GM19035 (cell line): Measurements from ENCODE around the gene GSTA3.
A peak's percentile ranks its signal among the peaks of the same experiment; 100 is the strongest.
"Not testable (repeated sequence)": the region's sequence is repeated elsewhere in the genome, so short reads cannot be mapped to it uniquely, and the experiment has no call there.

Experiments
- ATAC-seq: cut with Tn5 transposase; IDR thresholded peaks from one replicate; pipeline ENCODE4 v1.9.1; 2021; ENCODE audit not compliant: unreplicated experiment

Gene GSTA3

DNA sequence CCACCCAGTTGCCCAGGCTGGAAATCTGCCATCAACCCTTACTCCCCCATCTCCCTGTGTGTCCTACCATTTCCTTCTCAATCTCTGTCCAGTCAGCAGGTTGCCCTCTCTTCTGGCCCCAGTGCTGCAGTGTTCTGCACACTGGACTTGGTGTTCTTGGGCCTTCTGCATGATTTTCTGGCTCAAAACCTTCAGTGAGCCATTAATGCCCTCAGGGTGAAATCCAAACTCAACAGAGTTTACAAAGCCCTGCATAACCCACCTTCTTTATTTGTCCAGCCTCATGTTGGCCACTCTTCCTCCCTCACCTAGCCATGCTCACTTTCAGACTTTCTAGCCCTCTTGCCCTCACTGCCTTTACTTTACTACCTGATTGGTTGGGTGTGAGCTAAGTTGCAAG lies 5.0 kb upstream of the GSTA3 start:
- no peak for ATAC-seq

DNA sequence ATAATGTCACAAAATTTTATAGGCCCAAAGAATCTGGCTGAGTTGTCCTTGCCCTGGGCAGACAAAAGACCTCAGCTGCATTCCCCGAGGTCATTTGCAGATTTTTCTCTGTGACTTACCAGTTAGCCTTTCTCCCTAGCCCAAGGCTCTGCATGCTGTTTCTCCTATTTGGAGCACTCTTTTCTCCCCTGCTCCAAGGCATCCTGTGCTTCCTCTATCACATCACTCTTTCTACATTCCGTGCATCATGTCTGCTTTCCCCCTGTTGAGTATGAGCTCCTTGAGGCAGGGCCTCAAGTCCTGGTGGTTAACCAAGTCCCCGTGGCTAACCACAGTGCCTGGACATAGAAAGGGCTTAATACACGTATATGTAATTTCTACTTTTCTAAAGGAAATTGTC lies 593 bp upstream of the GSTA3 start:
- no peak for ATAC-seq

DNA sequence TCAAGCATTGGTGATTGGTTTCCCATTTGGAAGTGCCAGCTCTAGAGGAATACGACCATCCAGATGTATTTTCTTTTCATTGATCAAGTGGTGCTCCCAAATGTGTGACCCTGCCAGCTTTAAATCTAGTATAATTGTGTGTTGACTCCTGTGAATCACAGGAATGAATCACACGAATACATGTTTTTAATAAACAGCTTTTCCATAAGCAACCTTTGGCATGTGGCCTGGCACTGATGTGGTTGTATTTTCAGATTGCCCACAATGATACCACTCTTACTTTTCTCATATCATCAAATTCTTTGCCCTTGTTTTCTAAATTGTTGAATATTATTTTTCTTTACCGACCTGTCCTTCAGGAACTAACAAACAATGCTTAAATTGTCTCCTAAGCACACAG lies 367 bp downstream of the GSTA3 start:
- no peak for ATAC-seq

DNA sequence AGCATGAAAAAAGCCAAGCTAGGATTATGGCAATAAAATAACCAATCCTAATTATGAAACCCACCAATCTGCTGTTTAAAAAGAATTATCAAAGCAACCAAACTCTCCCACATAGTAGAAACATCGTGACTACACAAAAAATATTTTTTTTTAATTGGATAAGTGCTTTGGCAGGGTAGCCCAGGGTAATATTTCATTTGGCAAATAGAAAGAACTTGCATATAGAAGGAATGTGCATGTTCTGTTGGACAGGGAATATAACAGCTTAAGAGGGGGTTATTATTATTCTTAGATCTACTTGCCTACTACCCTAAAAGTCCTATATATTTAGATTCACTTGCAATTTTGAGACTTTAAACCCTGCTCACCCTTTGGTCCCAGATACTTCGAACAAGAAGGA lies 972 bp downstream of the GSTA3 start:
- ATAC-seq: no peak

DNA sequence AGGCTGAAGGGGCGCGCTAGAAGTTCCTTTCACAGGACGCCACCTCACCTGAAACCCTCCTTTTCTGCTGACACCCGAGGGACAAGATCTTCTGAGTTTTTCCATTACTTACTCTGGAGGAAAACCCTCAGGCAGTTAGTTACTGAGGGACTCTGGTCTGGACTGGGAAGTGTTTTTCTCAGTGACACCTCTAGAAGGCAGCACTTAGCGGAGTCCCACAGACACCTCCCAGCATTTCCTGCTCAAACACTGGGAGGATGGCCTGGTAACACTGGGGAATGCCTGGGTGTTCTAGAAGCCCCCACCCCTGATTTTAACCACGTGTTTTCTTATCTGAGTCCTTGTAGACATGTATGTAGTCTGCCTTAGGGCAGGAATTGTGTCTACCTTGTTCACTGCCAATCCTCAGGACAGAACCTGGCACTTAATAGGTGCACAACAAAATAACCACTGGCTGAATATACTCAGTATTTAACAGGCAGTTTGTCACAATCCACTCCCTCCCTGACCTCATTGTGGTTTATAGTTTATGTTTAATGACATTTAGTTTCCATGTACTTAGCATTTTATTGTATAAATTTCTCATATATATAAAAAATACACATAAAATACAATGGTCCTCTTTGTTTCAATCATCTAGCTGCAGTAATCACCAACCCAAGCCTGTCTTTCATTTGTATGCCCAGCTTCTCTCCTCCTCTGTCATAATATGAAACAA lies 4.8 kb downstream of the GSTA3 start:
- ATAC-seq: no peak

DNA sequence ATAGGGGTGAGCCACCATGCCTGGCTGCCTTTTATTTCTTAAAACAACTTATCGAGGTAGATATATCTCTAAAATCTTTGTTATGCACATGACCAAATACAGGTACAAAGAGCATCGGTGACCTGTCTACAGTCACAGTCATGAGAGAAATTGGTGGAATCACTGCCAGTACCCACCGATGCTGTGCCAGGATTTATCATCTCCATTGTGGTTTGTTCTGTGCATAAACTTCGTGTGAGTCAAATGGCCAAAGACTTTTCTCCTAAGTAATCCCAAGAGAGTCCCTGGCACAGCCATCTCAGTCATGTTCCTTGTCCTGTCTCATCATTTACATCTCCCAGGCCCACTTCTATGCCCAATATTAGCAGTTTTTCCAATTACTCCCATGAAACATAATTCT lies 9.0 kb downstream of the GSTA3 start:
- no peak for ATAC-seq

DNA sequence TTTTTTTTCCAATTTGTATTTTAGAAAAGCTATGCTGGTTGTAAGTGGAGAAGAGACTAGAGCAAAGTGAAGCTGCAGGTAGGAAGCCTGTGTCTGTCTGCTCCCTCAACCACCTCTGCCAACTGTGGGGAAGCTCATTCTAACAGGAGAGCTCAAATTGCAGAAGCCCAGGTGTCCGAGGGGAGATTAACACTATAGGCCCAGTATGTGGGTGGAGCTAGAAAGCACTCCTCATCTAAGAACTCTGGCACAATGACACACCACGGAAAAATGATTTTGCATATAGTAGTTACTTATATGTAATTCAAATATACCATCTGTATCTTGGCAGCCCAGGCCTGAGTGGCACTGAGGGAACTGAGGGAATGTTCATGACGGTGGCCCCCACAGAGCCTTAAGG lies 13.7 kb downstream of the GSTA3 start:
- ATAC-seq: not testable (repeated sequence)

DNA sequence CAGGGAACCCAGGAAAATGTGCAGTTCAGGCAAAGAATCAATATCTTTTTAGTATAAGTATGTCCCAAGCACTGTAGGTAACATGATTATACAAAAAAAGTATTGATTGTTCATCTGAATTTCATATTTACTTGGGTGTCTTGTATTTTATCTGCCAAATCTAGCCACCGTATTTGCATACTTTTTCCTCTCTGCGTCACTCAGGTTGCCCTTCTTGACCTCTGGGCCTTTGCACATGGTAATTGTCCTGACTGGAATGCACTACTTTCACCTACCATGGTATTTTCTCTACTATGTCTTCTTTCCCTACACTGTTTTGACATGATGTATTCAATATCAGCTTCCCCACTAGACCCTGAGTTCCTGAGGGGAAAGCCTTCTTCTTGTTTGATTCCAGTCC lies 15.2 kb downstream of the GSTA3 start:
- no peak for ATAC-seq

DNA sequence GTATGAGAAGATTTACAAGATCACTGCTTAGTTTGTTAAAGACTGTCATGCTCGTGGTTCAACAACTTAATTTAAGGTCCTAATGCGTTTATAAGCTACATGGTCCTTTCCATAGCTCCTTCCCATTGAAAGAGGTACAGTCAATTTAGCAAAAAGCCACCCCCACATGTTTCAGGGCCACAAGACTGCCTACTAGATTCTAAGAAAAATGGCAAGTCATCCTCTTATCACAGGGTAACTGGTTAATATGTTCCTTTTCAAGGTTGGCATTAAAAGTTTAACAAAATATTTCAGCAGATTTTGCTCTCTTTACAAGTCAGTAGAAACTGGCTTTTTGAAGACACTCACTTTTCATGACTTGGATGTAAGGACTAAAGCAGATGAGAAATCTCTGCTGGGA lies 15.7 kb downstream of the GSTA3 start:
- ATAC-seq: no peak

DNA sequence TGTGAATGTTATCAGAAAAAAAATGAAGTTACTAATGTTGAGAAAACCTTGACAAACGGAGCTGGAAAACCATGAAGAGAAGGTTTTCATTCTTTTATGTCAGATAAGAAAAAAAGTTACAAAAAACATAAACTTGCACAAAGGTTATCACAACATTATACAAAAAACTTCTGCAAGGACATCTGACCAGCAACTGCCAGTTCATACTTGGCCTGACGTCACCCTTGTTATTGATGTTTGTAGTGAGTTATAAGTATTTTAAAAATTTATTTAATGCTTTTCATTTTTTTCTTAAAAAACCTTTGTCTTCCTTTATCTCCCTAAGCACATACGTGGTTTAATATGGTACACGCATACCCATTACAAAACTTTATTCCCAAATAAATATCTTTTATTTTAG lies 16.3 kb downstream of the GSTA3 start:
- no peak for ATAC-seq

DNA sequence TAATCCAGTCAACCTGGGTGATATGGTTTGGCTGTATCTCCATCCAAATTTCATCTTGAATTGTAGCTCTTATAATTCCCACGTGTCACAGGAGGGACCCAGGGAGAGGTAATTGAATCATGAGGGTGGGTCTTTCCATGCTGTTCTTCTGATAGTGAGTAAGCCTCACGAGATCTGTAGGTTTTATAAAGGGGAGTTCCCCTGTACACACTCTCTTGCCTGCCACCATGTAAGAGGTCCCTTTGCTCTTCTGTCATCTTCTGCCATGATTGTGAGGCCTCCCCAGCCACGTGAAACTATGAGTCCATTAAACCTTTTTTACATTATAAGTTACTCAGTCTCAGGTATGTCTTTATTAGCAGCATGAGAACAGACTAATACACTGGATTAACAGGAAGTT lies 19.5 kb downstream of the GSTA3 start:
- ATAC-seq: no peak

DNA sequence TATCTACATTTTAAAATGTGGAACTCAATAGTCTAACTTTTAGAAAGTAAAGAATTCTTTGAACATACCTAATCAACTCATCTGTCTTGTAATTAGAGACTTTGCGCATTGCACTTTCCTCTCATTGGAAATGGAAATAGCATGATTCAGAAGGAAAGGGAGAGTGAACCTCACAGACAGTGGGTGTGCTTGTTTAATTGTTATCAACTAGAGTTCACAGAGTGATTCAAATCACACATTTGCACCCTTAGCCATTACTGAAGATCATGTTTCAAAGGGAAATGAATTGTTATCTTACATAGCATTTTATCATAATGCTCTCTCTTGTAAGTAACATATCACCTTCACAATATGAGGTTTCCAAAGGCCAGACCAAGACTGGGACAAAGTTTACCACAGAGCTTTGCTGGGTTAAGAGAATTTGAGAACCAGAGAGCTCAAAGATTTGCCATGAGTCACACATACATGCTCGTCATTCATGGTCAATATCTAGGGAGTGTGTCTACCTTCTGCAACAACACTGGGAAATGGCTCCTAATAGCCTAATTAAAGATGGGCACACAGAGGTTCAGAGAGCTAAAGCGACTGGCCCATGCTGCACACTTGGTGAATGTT lies 21.5 kb downstream of the GSTA3 start:
- ATAC-seq: no peak

DNA sequence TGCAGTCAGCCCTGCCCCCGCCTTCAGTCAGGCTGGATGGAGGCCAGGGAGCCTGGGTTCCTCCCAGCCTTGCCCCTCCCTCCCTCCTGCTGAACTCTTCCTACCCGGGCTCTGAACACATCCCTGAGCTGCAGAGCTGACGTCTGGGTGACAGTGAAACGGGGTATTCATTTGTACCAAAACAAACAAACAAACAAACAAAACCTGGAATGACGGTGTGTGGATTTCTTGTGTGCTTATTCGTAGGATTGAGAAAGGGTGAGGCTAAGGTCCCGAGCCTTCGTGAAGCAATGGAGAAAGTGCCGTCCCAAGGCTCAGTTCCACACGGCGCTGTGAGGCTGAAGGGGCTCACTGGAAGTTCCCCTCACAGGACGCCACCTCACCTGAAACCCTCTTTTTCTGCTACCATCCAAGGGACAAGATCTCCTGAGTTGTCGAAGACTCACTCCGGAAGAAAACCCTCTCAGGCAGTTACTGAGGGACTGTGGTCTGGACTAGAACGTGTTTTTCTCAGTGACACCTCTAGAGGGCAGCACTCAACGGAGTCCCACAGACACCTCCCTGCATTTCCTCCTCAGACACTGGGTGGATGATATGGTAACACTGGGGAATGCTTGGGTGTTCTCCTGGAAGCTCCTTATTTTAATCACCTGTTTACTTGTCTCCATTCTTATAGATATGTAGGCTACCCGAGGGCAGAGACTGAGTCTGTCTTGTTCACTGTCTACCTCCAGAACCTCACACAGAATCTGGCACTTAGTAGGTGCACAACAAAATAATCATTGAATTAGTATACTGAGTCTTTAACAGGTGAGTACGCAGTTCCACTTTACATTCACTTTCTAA lies 27.3 kb downstream of the GSTA3 start:
- peak; percentile 99 for ATAC-seq

DNA sequence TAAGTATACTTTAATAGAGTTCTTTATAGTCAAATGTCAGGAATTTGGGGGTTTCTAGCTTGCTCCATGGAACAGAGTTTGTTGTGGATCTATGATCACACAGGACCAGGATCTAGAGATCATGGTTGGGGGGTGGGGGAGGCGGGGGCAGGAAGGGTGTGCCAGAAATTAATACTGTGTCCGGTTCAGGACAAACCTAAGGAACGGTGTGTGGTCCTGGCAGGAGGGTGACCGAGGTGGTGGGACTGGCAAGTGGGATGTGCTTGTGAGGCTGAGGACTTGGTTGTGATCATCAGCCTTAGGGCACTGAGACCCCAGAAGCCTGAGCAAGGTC lies 27.9 kb downstream of the GSTA3 start:
- no peak for ATAC-seq

DNA sequence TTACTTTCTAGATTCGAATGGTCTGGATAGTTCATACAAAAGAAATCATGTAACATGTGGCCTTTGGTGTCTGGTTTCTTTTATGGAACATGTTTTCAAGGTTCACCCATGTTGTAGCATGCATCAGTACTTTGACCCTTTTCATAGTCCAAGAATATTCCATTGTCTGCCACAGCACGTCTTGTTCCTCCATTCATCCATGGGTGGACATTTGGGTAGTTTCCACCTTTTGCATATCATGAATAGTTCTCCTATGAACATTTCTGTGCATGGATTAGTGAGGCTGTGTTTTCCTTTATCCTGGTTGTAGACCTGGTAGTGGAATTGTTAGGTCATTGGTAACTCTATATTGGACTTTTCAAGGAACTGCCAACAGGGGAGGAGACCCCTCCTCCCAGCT lies 31.7 kb downstream of the GSTA3 start:
- no peak for ATAC-seq

DNA sequence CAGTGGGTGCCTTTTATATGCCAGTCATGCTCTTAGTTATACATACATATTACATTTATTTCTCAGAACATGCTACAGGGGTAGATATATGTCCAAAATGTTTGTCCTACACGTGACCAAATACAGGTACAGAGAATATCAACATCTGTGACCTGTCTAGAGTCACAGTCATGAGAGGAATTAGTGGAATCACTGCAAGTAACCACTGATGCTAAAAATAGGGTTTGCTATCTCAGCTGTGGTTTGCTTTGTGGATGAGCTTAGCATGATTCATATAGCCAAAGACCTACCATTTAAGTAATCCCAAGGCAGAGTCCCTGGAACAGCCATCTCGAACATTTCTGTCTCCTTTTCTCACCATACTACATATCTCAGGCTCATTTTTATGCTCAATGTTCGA lies 32.3 kb downstream of the GSTA3 start:
- ATAC-seq: no peak

DNA sequence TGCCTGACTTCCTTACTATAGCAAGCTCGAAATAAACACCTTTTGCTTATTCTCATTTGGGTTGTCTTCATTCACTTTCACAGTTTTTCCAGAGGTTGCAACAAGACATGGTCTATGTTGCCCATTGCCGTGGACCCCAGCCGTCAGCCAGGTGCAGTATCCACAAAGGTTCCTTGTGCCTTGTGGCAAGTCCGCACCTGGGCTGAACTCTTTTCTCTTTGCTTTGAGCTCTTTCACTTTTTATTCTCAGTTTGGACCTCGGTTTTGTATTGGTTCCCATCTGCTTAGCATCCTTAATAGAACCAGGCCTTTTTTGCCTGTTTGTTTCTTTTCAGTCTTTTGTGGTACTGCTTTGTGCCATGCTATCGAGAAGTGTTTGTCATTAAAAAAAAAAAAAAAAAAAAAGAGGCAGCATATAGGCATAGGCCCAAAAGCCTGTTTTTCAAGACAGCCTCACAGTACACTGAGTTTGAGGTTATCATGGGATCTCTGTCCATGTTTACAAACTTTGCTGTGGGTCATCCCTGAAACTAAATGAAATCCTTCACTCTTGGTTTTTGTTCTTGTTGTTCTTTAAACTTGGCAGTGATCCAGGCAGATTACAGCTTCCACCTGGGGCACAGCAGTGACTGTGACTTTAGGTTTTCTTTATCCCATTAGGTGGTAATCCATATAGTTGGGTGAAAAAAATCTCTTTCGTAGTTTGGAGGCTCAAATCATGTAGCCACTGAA lies 33.3 kb downstream of the GSTA3 start:
- ATAC-seq: no peak

DNA sequence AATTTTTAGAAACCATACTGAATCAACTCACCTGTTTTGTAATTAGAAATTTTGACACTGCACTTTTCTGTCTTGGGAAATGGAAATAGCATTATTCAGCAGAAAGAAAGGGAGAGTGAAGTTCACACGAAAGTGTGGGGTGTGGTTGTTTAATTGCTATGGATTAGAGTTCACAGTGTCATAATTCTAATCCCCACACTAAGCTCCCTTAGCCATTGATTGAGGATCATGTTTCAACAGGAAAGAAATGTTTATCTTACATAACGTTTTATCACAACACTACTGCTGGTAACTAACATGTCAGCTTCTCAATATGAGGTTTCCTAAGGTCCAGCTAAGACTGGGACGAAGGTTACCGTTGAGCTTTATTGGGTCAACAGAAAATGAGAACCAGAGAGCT lies 37.5 kb downstream of the GSTA3 start:
- ATAC-seq: no peak

DNA sequence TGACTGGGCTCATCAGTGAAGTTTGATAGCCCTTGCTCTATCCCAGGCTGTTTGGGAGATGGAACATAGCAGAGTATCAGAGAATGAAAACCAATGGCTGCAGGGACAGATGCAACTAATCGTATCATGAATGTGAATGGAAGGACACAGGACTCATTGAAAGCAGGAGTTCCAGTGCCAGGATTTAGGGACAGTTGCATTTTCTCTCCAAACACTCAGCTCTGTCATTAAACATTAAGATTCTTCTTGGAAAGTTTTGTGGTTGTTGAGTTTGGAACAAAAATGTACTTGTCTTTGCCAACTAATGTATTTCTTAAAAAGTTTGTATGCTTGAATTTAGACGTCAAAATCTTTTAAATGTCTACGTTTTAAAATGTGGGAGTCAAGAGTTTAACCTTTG lies 37.9 kb downstream of the GSTA3 start:
- ATAC-seq: no peak

DNA sequence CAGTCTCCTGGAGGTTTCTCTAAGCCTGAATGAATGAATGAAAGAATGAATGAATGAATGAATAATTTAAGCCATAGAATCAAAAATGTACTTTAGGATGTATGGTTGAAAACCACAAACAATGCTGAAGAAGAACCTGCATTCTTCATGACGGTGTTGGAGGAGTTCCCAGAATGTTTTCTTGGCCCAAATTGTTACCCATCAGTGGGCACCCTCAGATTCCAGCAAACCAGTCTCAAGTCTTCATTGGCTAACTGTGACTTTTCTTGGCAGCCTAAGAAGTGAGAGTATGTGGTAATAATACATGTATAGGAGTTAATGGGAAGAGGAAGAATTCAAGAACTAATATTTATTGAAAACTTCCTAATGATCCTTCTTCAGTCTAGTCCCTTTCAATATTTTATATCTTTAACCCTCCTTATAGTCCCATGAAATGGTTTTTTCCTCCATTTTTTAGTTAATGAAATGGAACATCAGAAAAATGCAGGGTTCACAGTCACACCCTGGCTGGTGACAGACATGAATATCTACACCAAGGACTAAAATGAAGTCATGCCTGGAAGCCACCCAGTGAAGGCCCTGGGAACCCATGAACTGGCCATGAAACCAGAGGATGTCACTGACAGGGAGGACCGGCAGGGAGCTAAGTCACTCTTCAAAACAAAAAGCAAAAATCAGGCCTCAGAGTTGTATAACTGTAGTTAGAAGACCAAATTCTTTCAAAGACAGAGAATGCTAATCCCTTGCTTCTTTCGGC lies 39.0 kb downstream of the GSTA3 start:
- ATAC-seq: not testable (repeated sequence)

DNA sequence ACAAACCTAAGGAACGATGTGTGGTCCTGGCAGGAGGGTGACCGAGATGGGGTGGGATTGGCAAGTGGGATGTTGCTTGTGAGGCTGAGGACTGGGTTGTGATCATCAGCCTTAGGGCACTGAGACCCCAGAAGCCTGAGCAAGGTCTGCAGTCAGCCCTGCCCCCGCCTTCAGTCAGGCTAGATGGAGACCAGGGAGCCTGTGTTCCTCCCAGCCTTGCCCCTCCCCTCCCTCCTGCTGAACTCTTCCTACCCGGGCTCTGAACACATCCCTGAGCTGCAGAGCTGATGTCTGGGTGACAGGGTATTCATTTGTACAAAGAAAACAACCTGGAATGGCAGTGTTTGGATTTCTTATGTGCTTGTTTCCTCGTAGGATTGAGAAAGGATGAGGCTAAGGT lies 40.6 kb downstream of the GSTA3 start:
- not testable (repeated sequence) for ATAC-seq
